Measurements from ENCODE around the gene MAN1A1. TPM values are rescaled to one million over a fixed set of nuclear protein-coding genes. Genes with fewer than 3 reads are reported as not detected.

MAN1A1 gene
- total RNA-seq, 1 experiment from 2014 or later: 6.8 TPM

DNA sequence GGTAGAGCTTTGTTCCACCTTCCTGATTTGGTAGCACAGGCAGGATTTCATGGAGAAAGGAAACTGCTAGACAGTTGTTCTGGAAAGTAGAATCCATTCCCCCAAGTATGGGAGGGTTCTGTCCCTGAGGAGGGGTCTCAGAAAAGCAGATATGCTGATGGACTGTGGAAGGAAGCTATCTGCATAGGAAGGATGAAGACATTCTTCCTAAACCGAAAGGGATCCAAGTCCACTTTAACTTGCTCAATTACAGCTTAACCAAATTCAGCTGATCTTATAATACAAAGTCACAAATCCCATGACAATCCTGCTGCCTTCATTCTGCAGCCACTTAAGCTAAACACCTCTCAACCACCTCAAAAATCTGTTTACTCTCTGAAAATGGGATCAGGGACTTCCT lies 2.6 kb downstream of the MAN1A1 start:
- H3K9me3 Mint-ChIP-seq: no peaks in the 10 kb centered on the region
- POLR2A ChIA-PET: interaction anchor here (1.0 kb wide), 1 partner anchor 196 kb away, joined by 7 read pairs; no protein-coding TSS in a partner anchor
- H3K4me1 Mint-ChIP-seq: peaks cover 32% of the 10 kb centered on the region
- DNase-seq (ENCODE audit: low spot score) (no peak), ATAC-seq (no peak)
- H3K27ac Mint-ChIP-seq: no peak overlapping the region
- peaks cover 36% of the 10 kb centered on the region for H3K27me3 Mint-ChIP-seq (ENCODE audit: low read depth)
- H3K4me3 Mint-ChIP-seq: peak overlapping the region; percentile 83
- TF ChIP-seq CBFB (CRISPR knock-in tag; IDR thresholded peaks at IDR 0.05; ENCODE audit: low read depth): no peak
- TF ChIP-seq AFF4 (CRISPR knock-in tag; IDR thresholded peaks at IDR 0.05; ENCODE audit: borderline replicate concordance): no peak
- TF ChIP-seq ERG (CRISPR knock-in tag; IDR thresholded peaks at IDR 0.05): no peak
- TF ChIP-seq, protein P1, sequence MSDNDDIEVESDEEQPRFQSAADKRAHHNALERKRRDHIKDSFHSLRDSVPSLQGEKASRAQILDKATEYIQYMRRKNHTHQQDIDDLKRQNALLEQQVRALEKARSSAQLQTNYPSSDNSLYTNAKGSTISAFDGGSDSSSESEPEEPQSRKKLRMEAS (CRISPR knock-in tag; IDR thresholded peaks at IDR 0.05): no peak
- no peak for TF ChIP-seq NR3C1 (CRISPR knock-in tag; conservative IDR thresholded peaks at IDR 0.05; ENCODE audit: low read depth)
- TF ChIP-seq GTF2I (CRISPR knock-in tag; conservative IDR thresholded peaks at IDR 0.05): no peak
- no peak for TF ChIP-seq ZNF423 (CRISPR knock-in tag; IDR thresholded peaks at IDR 0.05)
- TF ChIP-seq, protein P2, sequence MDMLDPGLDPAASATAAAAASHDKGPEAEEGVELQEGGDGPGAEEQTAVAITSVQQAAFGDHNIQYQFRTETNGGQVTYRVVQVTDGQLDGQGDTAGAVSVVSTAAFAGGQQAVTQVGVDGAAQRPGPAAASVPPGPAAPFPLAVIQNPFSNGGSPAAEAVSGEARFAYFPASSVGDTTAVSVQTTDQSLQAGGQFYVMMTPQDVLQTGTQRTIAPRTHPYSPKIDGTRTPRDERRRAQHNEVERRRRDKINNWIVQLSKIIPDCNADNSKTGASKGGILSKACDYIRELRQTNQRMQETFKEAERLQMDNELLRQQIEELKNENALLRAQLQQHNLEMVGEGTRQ (CRISPR knock-in tag; IDR thresholded peaks at IDR 0.05): no peak
- TF ChIP-seq JUN (CRISPR knock-in tag; IDR thresholded peaks at IDR 0.05): no peak
- H3K36me3 Mint-ChIP-seq: no peaks in the 10 kb centered on the region
- CTCF ChIA-PET: interaction anchor here (2.3 kb wide), 1 partner anchor 13 kb away, joined by 8 read pairs; no protein-coding TSS in a partner anchor

DNA sequence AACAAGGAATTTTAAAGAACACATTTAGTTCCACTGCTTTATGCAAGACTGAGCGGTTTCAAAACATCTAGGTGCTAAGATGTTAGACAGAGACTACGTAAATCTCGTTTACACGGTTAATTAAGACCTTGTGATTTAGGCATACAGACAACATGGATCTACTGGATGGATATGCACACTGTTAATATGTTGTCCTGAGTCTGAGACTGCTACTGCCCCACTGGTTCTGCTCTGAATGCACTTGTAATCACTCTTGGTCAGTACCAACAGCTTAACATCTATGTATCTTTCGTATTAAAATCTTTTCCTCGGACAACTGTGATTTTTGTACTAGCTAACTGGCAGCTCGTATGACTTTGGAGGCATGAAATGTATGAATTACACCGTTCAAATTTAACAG lies 3.1 kb downstream of the MAN1A1 start:
- no peak for DNase-seq (ENCODE audit: low spot score)
- Mint-ChIP-seq H3K4me3 (no peak overlapping the region; the same call in 1 of the 2 replicates), H3K4me1 (peaks cover 33% of the 10 kb centered on the region), H3K36me3 (no peaks in the 10 kb centered on the region), H3K27me3 (ENCODE audit: low read depth) (peaks cover 32% of the 10 kb centered on the region), H3K27ac (no peak overlapping the region), H3K9me3 (no peaks in the 10 kb centered on the region)
- no peak for ATAC-seq
- ChIA-PET CTCF (interaction anchor here (2.3 kb wide), 1 partner anchor 13 kb away, joined by 8 read pairs; no protein-coding TSS in a partner anchor), POLR2A (no interaction called here)
- TF ChIP-seq ATF1 (CRISPR knock-in tag; IDR thresholded peaks at IDR 0.05) (no peak), ZNF317 (CRISPR knock-in tag; IDR thresholded peaks at IDR 0.05; ENCODE audit: borderline replicate concordance, low read depth) (no peak), SMAD3 (CRISPR knock-in tag; IDR thresholded peaks at IDR 0.05; ENCODE audit: borderline replicate concordance) (no peak), MYBL2 (CRISPR knock-in tag; IDR thresholded peaks at IDR 0.05) (no peak), RELA (CRISPR knock-in tag; IDR thresholded peaks at IDR 0.05; ENCODE audit: borderline replicate concordance) (no peak), OVOL2 (CRISPR knock-in tag; IDR thresholded peaks at IDR 0.05; ENCODE audit: borderline replicate concordance) (no peak), ZBTB21 (CRISPR knock-in tag; IDR thresholded peaks at IDR 0.05; ENCODE audit: borderline replicate concordance) (no peak), GRHL2 (CRISPR knock-in tag; IDR thresholded peaks at IDR 0.05; ENCODE audit: insufficient replicate concordance, severe bottlenecking) (no peak), FOXK1 (CRISPR knock-in tag; IDR thresholded peaks at IDR 0.05) (no peak), ESRRA (CRISPR knock-in tag; IDR thresholded peaks at IDR 0.05; ENCODE audit: borderline replicate concordance) (no peak), NFE2L1 (CRISPR knock-in tag; IDR thresholded peaks at IDR 0.05) (no peak)
- TF ChIP-seq, protein P3, sequence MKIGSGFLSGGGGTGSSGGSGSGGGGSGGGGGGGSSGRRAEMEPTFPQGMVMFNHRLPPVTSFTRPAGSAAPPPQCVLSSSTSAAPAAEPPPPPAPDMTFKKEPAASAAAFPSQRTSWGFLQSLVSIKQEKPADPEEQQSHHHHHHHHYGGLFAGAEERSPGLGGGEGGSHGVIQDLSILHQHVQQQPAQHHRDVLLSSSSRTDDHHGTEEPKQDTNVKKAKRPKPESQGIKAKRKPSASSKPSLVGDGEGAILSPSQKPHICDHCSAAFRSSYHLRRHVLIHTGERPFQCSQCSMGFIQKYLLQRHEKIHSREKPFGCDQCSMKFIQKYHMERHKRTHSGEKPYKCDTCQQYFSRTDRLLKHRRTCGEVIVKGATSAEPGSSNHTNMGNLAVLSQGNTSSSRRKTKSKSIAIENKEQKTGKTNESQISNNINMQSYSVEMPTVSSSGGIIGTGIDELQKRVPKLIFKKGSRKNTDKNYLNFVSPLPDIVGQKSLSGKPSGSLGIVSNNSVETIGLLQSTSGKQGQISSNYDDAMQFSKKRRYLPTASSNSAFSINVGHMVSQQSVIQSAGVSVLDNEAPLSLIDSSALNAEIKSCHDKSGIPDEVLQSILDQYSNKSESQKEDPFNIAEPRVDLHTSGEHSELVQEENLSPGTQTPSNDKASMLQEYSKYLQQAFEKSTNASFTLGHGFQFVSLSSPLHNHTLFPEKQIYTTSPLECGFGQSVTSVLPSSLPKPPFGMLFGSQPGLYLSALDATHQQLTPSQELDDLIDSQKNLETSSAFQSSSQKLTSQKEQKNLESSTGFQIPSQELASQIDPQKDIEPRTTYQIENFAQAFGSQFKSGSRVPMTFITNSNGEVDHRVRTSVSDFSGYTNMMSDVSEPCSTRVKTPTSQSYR (CRISPR knock-in tag; IDR thresholded peaks at IDR 0.05): no peak
- TF ChIP-seq, protein P4, sequence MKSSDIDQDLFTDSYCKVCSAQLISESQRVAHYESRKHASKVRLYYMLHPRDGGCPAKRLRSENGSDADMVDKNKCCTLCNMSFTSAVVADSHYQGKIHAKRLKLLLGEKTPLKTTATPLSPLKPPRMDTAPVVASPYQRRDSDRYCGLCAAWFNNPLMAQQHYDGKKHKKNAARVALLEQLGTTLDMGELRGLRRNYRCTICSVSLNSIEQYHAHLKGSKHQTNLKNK (CRISPR knock-in tag; IDR thresholded peaks at IDR 0.05): no peak
- TF ChIP-seq, protein P2 (CRISPR knock-in tag; IDR thresholded peaks at IDR 0.05): no peak
- TF ChIP-seq, protein P5, sequence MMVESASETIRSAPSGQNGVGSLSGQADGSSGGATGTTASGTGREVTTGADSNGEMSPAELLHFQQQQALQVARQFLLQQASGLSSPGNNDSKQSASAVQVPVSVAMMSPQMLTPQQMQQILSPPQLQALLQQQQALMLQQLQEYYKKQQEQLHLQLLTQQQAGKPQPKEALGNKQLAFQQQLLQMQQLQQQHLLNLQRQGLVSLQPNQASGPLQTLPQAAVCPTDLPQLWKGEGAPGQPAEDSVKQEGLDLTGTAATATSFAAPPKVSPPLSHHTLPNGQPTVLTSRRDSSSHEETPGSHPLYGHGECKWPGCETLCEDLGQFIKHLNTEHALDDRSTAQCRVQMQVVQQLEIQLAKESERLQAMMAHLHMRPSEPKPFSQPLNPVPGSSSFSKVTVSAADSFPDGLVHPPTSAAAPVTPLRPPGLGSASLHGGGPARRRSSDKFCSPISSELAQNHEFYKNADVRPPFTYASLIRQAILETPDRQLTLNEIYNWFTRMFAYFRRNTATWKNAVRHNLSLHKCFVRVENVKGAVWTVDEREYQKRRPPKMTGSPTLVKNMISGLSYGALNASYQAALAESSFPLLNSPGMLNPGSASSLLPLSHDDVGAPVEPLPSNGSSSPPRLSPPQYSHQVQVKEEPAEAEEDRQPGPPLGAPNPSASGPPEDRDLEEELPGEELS (CRISPR knock-in tag; IDR thresholded peaks at IDR 0.05): no peak
